KMS-11 (cell line): Measurements from ENCODE around the gene SETD5.

Experiments
- H2AFZ ChIP-seq: fragments of 200-600 bp; sonication (generic); 2 replicates; pipeline ENCODE4 v1.6.1; 2016; ENCODE audit warnings: antibody characterized with exemption, mixed run types, low read depth
- H3K27ac ChIP-seq: fragments of 200-600 bp; sonication (generic); 2 replicates; pipeline ENCODE4 v1.6.1; 2016; ENCODE audit warnings: mild to moderate bottlenecking, mixed run types
- H3K27me3 ChIP-seq: fragments of 200-600 bp; sonication (generic); 2 replicates; pipeline ENCODE4 v1.6.1; 2017; ENCODE audit warnings: mild to moderate bottlenecking, low read depth, mixed run types, moderate library complexity; ENCODE audit not compliant: insufficient read depth
- H3K36me3 ChIP-seq: fragments of 200-600 bp; sonication (generic); 2 replicates; pipeline ENCODE4 v1.6.1; 2017; ENCODE audit warnings: mild to moderate bottlenecking, mixed run types; ENCODE audit not compliant: insufficient read depth
- H3K4me1 ChIP-seq: fragments of 200-600 bp; sonication (generic); 2 replicates; pipeline ENCODE4 v1.6.1; 2016; ENCODE audit warnings: mild to moderate bottlenecking, low read depth, mixed run types; ENCODE audit not compliant: poor library complexity, severe bottlenecking
- H3K4me2 ChIP-seq: fragments of 200-600 bp; sonication (generic); 2 replicates; pipeline ENCODE4 v1.7.0; 2016; ENCODE audit warnings: mild to moderate bottlenecking, mixed run types
- H3K4me3 ChIP-seq: fragments of 200-600 bp; sonication (generic); IDR thresholded peaks from 2 replicates; pipeline ENCODE4 v1.6.1; 2017; ENCODE audit warnings: low read depth, low read length, mixed read lengths; ENCODE audit not compliant: insufficient read depth
- H3K79me2 ChIP-seq: fragments of 200-600 bp; sonication (generic); 2 replicates; pipeline ENCODE4 v1.6.1; 2016; ENCODE audit warnings: low read depth, mixed run types; ENCODE audit not compliant: insufficient read depth
- H3K9ac ChIP-seq: fragments of 200-600 bp; sonication (generic); 2 replicates; pipeline ENCODE4 v1.6.1; 2016; ENCODE audit warnings: mild to moderate bottlenecking, mixed run types
- H4K20me1 ChIP-seq: fragments of 200-600 bp; sonication (generic); 2 replicates; pipeline ENCODE4 v1.6.1; 2016; ENCODE audit warnings: mild to moderate bottlenecking, mixed run types; ENCODE audit not compliant: insufficient read depth
- CTCF ChIP-seq: fragments of 200-600 bp; sonication (generic); conservative IDR thresholded peaks from 2 replicates; pipeline ENCODE4 v1.6.1; 2017; ENCODE audit warnings: low read depth, mild to moderate bottlenecking, antibody characterized with exemption, low read length, moderate library complexity, mixed read lengths

Gene SETD5

GRCh38 chr3:9352917-9353752 is 44.3 kb upstream of the SETD5 start:
- H3K79me2 ChIP-seq = no peaks in the 10 kb centered on the region
- H3K4me2 ChIP-seq = no peak overlapping the region
- no peak overlapping the region; the same call in 1 of the 2 replicates for H2AFZ ChIP-seq
- H4K20me1 ChIP-seq = no peaks in the 10 kb centered on the region
- H3K27ac ChIP-seq = no peak overlapping the region
- no peak overlapping the region for H3K9ac ChIP-seq
- TF ChIP-seq CTCF = peak; percentile 71
- no peaks in the 10 kb centered on the region for H3K4me1 ChIP-seq
- no peaks in the 10 kb centered on the region for H3K27me3 ChIP-seq
- H3K4me3 ChIP-seq = no peak overlapping the region
- no peaks in the 10 kb centered on the region for H3K36me3 ChIP-seq

GRCh38 chr3:9361691-9362388 is 35.6 kb upstream of the SETD5 start:
- Histone ChIP-seq H3K27me3 (no peaks in the 10 kb centered on the region), H3K4me2 (peak overlapping the region; percentile 64), H3K79me2 (peaks cover 8% of the 10 kb centered on the region; the same call in 1 of the 2 replicates), H3K36me3 (no peaks in the 10 kb centered on the region), H4K20me1 (no peaks in the 10 kb centered on the region), H3K4me1 (peaks cover 16% of the 10 kb centered on the region), H2AFZ (no peak overlapping the region), H3K4me3 (no peak overlapping the region), H3K9ac (peak overlapping the region; percentile 93; the same call in 1 of the 2 replicates), H3K27ac (no peak overlapping the region)
- TF ChIP-seq CTCF = no peak

GRCh38 chr3:9362731-9363530 is 34.5 kb upstream of the SETD5 start, which contains the start of gene THUMPD3:
TSS of gene THUMPD3 (plus strand) at chr3:9363054. CDS start at chr3:9365069, 2,015 bp downstream.
- H3K9ac ChIP-seq = peak within 1 kb of the TSS; percentile 93

More at GRCh38 chr3:9362731-9363530, 34.5 kb upstream of the SETD5 start, which contains the start of gene THUMPD3:
- Histone ChIP-seq H3K79me2 (peaks cover 8% of the 10 kb centered on the region; the same call in 1 of the 2 replicates), H4K20me1 (no peaks in the 10 kb centered on the region), H3K4me1 (peaks cover 16% of the 10 kb centered on the region), H3K27ac (peak within 1 kb of the TSS; percentile 86), H3K4me2 (peak within 1 kb of the TSS; percentile 64), H3K27me3 (no peaks in the 10 kb centered on the region), H3K4me3 (peak within 1 kb of the TSS; percentile 84), H3K36me3 (0 out of 2 replicates have a peak, but pooled peaks cover 4% of the 10 kb centered on the region), H2AFZ (peak within 1 kb of the TSS; percentile 59)
- TF ChIP-seq CTCF = no peak
